HEK293T (cell line): ENCODE measurements around the gene FCN2.

Source experiments
- CTCF ChIA-PET: fragments of 350-600 bp; formaldehyde crosslinking; extraction: SDS; loops from one replicate; lab custom pipeline; 2021; ENCODE audit warnings: antibody characterized with exemption, inconsistent platforms; lab: Yijun Ruan, JAX
- POLR2A ChIA-PET: fragments of 350-600 bp; formaldehyde crosslinking; extraction: SDS; loops from one replicate; lab custom pipeline; 2020; ENCODE audit warnings: antibody characterized with exemption, inconsistent platforms; lab: Yijun Ruan, JAX
- DNase-seq: peaks from one replicate; pipeline ENCODE4 v3.0.0; 2012; ENCODE audit warnings: mixed read lengths; ENCODE audit errors: extremely low spot score
- ARNT ChIP-seq: fragments of 450-650 bp; IDR thresholded peaks from 2 replicates; pipeline ENCODE4 v1.6.1; 2017; ENCODE audit warnings: mild to moderate bottlenecking
- BHLHE40 ChIP-seq: fragments of 450-650 bp; IDR thresholded peaks from 2 replicates; pipeline ENCODE4 v1.6.1; 2016; ENCODE audit warnings: mild to moderate bottlenecking, moderate library complexity, borderline replicate concordance
- CTBP1 ChIP-seq: fragments of 450-650 bp; IDR thresholded peaks from 2 replicates; pipeline ENCODE4 v1.6.1; 2016; ENCODE audit warnings: borderline replicate concordance
- ELF4 ChIP-seq: fragments of 450-650 bp; IDR thresholded peaks from 2 replicates; pipeline ENCODE4 v1.6.1; 2017; ENCODE audit warnings: antibody characterized with exemption
- FOXA1 ChIP-seq: fragments of 450-650 bp; IDR thresholded peaks from 2 replicates; pipeline ENCODE4 v1.6.1; 2016; ENCODE audit warnings: mild to moderate bottlenecking
- FOXK2 ChIP-seq: fragments of 450-650 bp; IDR thresholded peaks from 2 replicates; pipeline ENCODE4 v1.6.1; 2016; ENCODE audit warnings: mild to moderate bottlenecking
- FOXM1 ChIP-seq: fragments of 450-650 bp; IDR thresholded peaks from 2 replicates; pipeline ENCODE4 v1.6.1; 2017; ENCODE audit warnings: mild to moderate bottlenecking, borderline replicate concordance
- HDGF ChIP-seq: fragments of 450-650 bp; IDR thresholded peaks from 2 replicates; pipeline ENCODE4 v1.6.1; 2017; ENCODE audit warnings: antibody characterized with exemption, borderline replicate concordance
- L3MBTL2 ChIP-seq: fragments of 450-650 bp; conservative IDR thresholded peaks from 2 replicates; pipeline ENCODE4 v1.6.1; 2016; ENCODE audit warnings: mild to moderate bottlenecking
- LEF1 ChIP-seq: fragments of 450-650 bp; IDR thresholded peaks from 2 replicates; pipeline ENCODE4 v1.6.1; 2017; ENCODE audit warnings: mild to moderate bottlenecking, borderline replicate concordance
- NFRKB ChIP-seq: fragments of 450-650 bp; IDR thresholded peaks from 2 replicates; pipeline ENCODE4 v1.6.1; 2016; ENCODE audit warnings: mild to moderate bottlenecking, moderate library complexity
- SP1 ChIP-seq: fragments of 450-650 bp; IDR thresholded peaks from 2 replicates; pipeline ENCODE4 v1.6.1; 2017
- SUZ12 ChIP-seq: fragments of 450-650 bp; IDR thresholded peaks from 2 replicates; pipeline ENCODE4 v1.6.1; 2016; ENCODE audit warnings: mild to moderate bottlenecking
- TARDBP ChIP-seq: fragments of 450-650 bp; IDR thresholded peaks from 2 replicates; pipeline ENCODE4 v1.6.1; 2016
- ZNF384 ChIP-seq: fragments of 450-650 bp; IDR thresholded peaks from 2 replicates; pipeline ENCODE4 v1.6.1; 2016
- TF ChIP-seq, protein P1 (sequence below): fragments of 450-650 bp; IDR thresholded peaks from 2 replicates; pipeline ENCODE4 v1.6.1; 2016

The FCN2 gene

DNA sequence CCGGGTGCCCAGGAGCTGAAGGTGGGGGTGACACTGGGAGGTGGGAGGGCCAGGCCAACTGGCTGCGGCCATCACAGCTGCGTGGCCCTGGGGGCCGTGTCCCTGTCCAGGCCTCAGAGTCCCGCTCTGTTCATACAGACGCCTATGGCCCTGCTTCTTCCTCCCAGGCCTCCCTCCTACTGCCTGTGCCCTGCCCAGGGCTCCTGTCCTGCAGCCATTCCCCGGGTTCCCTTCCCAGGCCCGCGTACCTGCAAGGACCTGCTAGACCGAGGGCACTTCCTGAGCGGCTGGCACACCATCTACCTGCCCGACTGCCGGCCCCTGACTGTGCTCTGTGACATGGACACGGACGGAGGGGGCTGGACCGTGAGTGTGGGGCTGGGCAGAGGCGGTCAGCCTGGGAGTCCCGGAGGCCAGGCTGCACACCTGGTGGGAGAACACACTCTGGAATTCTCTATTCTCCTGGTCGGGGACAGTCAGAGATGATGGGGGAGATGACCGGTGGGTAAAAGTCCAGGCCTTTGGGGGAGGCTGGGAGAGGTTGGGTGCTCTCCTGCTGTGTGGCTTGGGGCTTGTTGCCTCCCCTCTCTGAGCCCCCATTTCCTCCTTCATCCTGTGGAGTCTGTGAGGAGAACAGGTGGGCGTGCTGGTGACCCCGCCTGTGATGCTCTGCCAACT, 4.5 kb downstream of the FCN2 start:
- TF ChIP-seq TARDBP (no peak), SUZ12 (no peak), FOXM1 (no peak), BHLHE40 (no peak), LEF1 (no peak), ZNF384 (no peak), ARNT (no peak), NFRKB (no peak), SP1 (no peak), FOXK2 (no peak)
- TF ChIP-seq, protein P1, sequence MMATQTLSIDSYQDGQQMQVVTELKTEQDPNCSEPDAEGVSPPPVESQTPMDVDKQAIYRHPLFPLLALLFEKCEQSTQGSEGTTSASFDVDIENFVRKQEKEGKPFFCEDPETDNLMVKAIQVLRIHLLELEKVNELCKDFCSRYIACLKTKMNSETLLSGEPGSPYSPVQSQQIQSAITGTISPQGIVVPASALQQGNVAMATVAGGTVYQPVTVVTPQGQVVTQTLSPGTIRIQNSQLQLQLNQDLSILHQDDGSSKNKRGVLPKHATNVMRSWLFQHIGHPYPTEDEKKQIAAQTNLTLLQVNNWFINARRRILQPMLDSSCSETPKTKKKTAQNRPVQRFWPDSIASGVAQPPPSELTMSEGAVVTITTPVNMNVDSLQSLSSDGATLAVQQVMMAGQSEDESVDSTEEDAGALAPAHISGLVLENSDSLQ, result no peak
- POLR2A ChIA-PET, result no interaction called here
- DNase-seq, result no peak
- CTCF ChIA-PET, result no interaction called here

GRCh38 chr9:134885679-134886412, 5.2 kb downstream of the FCN2 start:
- TF ChIP-seq, protein P1, result no peak
- TF ChIP-seq SP1, result no peak
- TF ChIP-seq TARDBP, result no peak
- no peak for TF ChIP-seq ZNF384
- TF ChIP-seq ARNT, result no peak
- TF ChIP-seq NFRKB, result no peak
- TF ChIP-seq HDGF, result no peak
- TF ChIP-seq FOXK2, result no peak
- ChIA-PET POLR2A (no interaction called here), CTCF (no interaction called here)
- DNase-seq, result no peak

DNA sequence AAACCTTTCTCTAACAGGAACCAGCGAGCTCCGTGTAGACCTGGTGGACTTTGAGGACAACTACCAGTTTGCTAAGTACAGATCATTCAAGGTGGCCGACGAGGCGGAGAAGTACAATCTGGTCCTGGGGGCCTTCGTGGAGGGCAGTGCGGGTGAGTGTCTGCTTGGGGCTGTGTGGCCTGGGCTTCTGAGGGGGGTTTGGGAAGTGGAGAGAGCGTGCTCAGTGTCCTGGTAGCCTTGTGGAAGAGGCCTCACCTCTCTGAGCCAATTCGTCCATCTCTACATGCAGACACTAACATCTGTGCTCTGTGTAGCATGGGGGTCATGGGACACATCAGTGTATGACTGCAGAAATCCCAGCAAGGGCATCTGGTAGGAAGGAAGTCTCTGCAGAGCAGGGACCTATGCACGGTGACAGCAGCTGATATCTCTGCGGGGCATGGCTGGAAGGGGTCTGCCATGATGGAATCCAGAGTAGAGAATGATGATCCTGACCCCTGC, 5.9 kb downstream of the FCN2 start:
- ChIA-PET CTCF (no interaction called here), POLR2A (no interaction called here)
- TF ChIP-seq NFRKB (no peak), SUZ12 (no peak), FOXK2 (no peak), ARNT (no peak), ELF4 (no peak), LEF1 (no peak), TARDBP (no peak), L3MBTL2 (no peak), SP1 (no peak), FOXM1 (no peak), FOXA1 (no peak), CTBP1 (no peak), HDGF (no peak), ZNF384 (no peak)
- TF ChIP-seq, protein P1, result no peak
- DNase-seq, result no peak

DNA sequence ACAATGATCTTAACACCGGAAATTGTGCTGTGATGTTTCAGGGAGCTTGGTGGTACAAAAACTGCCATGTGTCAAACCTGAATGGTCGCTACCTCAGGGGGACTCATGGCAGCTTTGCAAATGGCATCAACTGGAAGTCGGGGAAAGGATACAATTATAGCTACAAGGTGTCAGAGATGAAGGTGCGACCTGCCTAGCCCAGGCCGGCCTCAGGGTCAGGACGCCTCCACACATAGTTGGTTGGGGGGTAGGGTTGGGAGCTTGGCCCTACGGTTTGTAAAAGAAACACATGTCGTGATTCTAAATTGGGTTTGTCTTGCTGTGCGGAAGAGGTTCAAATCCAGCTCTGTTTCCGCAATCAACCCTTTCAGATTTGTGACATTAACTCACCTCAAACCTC, 6.6 kb downstream of the FCN2 start:
- no peak for DNase-seq
- POLR2A ChIA-PET, result no interaction called here
- TF ChIP-seq FOXA1 (no peak), HDGF (no peak), NFRKB (no peak), BHLHE40 (no peak), ZNF384 (no peak), ELF4 (no peak), FOXM1 (no peak), SP1 (no peak), LEF1 (no peak), ARNT (no peak), TARDBP (no peak), SUZ12 (no peak)
- TF ChIP-seq, protein P1, result no peak
- CTCF ChIA-PET, result no interaction called here

GRCh38 chr9:134887686-134888602, 7.3 kb downstream of the FCN2 start:
- DNase-seq, result no peak
- ChIA-PET POLR2A (no interaction called here), CTCF (no interaction called here)
- TF ChIP-seq LEF1, result no peak
- no peak for TF ChIP-seq FOXK2
- TF ChIP-seq FOXA1, result no peak
- no peak for TF ChIP-seq BHLHE40
- TF ChIP-seq L3MBTL2, result no peak
- no peak for TF ChIP-seq NFRKB
- TF ChIP-seq TARDBP, result no peak
- TF ChIP-seq, protein P1, result no peak
- no peak for TF ChIP-seq CTBP1
- TF ChIP-seq ARNT, result no peak
- no peak for TF ChIP-seq ELF4
- no peak for TF ChIP-seq FOXM1
- no peak for TF ChIP-seq ZNF384
- no peak for TF ChIP-seq HDGF
- TF ChIP-seq SUZ12, result no peak
- no peak for TF ChIP-seq SP1
